Nasal cavity respiratory epithelium epithelial cell of viscerocranial mucosa (primary cell): Measurements from ENCODE around the gene ZNF778. TPM values are rescaled to one million over a fixed set of nuclear protein-coding genes. Genes with fewer than 3 reads are reported as not detected.

ENCODE experiments used
- total RNA-seq: library from RNA; depleted of rRNA; stranded (reverse); fragments of >200 nt; gene quantifications from 2 replicates; pipeline ENCODE4 v1.2.3, GENCODE V29; 2014

The ZNF778 gene
- total RNA-seq = 9.9 and 13.4 TPM in 2 replicates

DNA sequence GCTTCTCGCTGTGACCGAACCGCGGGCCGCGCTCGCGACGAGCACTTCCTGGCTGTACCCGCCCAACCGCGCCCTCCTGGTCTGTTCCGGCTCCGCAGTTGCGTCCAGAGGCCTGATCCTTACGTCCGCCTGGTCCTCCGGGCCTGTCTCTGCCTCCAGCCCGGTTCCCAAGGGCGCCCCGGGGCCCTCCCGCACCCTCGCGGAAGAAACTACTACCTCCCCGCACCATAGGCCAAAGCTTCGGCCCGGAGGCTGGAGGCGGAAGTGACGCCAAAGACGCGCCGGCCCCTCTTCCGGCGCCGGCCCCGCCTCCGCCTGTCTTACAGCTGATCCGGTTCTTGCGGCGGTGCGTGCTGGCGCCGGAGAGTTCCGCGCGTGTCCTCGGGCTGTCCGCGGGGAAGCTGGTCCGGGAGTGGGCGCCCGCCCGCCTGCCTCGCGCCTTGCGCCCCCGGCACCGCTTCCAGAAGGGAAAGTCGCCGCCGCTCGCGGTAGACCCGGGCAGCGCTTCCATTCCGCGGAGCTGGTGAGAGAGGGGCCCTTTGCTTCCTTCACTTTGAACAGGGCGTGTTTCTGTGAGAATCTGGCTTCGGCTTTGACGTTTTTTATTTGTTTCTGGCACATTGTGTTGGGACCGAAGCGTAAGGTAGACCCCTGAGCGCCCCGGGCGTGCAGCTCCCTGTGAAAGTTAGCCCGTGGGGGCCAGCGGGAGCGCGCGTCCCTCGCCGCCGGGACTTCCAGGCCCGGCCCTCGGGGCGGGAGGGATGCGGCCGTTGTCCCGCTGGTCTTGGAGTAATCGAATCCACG, at the start of gene ZNF778:
Gene ZNF778, plus strand, starts transcription at position 316 of the 804 bp plus-strand sequence. CDS start 3,425 bp downstream, outside the sequence.

DNA sequence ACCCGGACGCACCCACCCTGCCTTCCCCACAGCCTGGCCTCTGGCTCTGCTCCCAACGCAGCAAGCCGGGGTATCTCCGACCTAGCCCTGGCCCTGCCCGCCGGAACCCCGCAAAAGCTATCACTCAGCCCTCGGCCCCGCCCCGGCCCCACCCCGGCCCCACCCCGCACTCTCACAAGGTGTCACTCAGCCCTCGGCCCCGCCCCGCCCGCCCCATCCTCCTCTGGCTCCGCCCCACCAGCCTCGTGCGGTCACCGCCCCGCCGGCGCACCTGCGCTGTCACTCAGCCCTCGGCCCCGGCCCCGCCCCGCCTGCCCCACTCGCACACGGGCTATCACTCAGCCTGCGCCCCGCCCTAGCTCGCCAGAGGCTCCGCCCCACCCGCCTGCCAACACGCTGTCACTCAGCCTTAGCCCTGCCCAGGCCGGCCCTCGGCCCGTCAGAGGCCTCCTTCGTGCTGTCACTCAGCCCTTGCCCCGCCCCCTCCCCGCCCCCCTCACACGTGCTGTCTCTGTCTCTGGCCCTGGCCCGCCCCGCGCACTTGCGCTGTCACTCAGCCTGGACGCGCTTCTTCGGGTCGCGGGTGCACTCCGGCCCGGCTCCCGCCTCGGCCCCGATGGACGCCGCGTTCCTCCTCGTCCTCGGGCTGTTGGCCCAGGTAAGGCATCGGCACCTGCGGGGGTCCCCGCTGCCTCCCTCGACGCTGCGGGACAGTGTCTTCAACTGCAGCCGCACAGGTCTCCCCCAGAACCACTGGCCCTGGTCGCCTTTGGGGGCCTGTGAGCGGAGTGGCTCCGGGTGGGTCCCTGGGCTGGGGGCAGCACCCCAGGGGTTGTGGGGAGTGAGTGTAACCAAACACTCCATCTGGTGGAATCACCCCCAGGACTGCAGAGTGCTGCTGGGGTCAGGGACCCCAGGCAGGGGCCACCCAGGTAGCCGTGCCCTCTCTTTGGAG, 46.0 kb upstream of the ZNF778 start, which contains the start of gene CDH15:
Gene CDH15, plus strand, starts transcription at position 533 of the 955 bp plus-strand sequence. Its CDS starts 84 bp downstream, at position 617.

DNA sequence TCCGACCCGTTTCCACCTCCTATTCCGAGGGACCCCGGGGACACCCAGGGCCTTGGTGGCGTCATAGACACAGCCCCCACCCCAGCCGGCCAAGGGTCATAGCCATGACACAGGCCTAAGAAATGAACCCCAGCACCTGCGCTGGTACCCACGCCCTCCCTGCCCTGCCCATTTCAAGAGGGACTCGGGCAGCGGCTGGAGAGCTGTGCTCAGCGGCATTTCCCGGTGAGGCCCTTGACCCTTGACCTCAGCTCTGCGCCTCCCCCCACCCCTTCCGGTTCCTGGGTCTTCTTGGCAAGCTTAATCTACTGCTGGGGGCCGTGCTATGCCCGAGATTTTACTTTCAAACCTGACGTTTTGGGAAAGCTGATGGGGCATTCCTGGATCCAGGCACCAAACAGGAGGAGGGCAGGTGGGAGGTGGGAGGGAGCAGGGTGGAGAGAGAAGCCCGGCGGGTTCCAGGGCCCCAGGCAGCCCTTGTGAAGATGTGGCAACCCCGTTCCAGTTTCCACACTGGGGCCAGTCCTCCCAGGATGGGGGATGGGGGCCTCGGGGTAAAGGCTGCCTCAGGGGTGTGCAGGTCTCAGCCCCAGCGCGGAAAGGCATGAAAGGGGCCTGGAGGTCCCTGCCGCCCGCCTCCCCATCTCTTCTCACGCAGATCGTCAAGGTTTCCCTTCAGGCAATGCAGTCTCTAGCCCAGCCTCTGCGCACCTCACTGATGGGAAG, 17.2 kb upstream of the ZNF778 start, which contains the start of gene SLC22A31:
Gene SLC22A31, minus strand, starts transcription at position 414 of the 726 bp plus-strand sequence. Its CDS starts 36 bp downstream, at position 378.

Other genes with a start within 250 kb of the ZNF778 start
- gene CBFA2T3, start 240.5 kb upstream of the ZNF778 start, total RNA-seq = under 0.01 and 1.1 TPM in 2 replicates
- gene ACSF3, start 123.9 kb upstream of the ZNF778 start, total RNA-seq = 22.3 and 24.9 TPM in 2 replicates
- 0.34 TPM in 1 of 2 replicates, not detected in the other for gene CDH15, start 46.0 kb upstream of the ZNF778 start, total RNA-seq
- 0.14 and 0.34 TPM in 2 replicates for gene SLC22A31, start 17.2 kb upstream of the ZNF778 start, total RNA-seq